ENCODE results near the gene CPNE7. TPM values are rescaled to one million over a fixed set of nuclear protein-coding genes. Genes with fewer than 3 reads are reported as not detected.

The CPNE7 gene
- polyA plus RNA-seq, 3 donors, result not detected

DNA sequence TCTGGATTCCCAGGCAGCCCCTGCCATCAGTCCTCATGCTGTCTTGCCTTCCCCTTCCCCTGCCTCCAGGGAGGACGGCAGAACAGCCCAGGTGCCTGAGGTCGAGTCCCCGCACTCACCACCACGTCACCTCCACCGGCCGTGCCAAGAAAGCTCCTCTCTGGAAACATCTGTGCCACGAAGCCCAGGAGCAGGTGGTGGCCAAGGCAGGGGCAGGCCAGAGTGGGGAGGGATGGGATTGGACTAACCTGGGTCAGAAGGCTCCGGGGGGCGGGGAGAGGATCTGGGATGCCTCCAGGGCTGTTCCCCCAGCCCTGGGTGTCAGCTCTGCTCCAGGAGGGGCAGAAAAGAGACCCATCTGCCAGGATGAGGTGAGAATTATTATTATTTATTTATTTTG is 30.4 kb downstream of the CPNE7 start:
- Mint-ChIP-seq H3K4me3 (no peak overlapping the region), H3K4me1 (peaks cover 7% of the 10 kb centered on the region), H3K9me3 (peaks cover 0 to 3% (median 0%) of the 10 kb centered on the region in 7 donors), H3K36me3 (no peaks in the 10 kb centered on the region), H3K27ac (no peak overlapping the region), H3K27me3 (ENCODE audit: low read depth in 3 of 3) (peaks cover under 1 to 20% (median 4%) of the 10 kb centered on the region in 3 donors)
- Histone ChIP-seq H3K27me3 (ENCODE audit: control insufficient read depth in 2 of 2, insufficient read depth in 2 of 2, low read length in 2 of 2) (no peaks in the 10 kb centered on the region), H3K4me1 (ENCODE audit: control insufficient read depth in 1 of 2, insufficient read depth in 2 of 2, low read length in 2 of 2) (peaks cover 0 to 8% of the 10 kb centered on the region in 2 donors), H2AFZ (ENCODE audit: insufficient read depth, low read depth, low read length, poor library complexity, severe bottlenecking) (no peak overlapping the region), H3K27ac (ENCODE audit: low read depth in 1 of 2, low read length in 2 of 2) (no peak overlapping the region), H3K9me3 (replicated peaks in 1 of 2; ENCODE audit: control insufficient read depth in 1 of 2, insufficient read depth in 1 of 2, low read length in 2 of 2) (no peaks in the 10 kb centered on the region), H3K9ac (ENCODE audit: insufficient read depth, low read length, poor library complexity, severe bottlenecking) (no peak overlapping the region), H4K20me1 (ENCODE audit: insufficient read depth, low read length) (no peaks in the 10 kb centered on the region), H3K4me3 (replicated peaks in 1 of 3; ENCODE audit: low read depth in 2 of 3, low read length in 3 of 3) (no peak overlapping the region), H3K36me3 (replicated peaks in 1 of 2; ENCODE audit: control insufficient read depth in 1 of 2, insufficient read depth in 2 of 2, low read length in 2 of 2) (no peaks in the 10 kb centered on the region), H3K4me2 (replicated peaks; ENCODE audit: extremely low read depth, low read length, poor library complexity, severe bottlenecking) (no peak overlapping the region), H3K79me2 (ENCODE audit: insufficient read depth, low read length) (no peaks in the 10 kb centered on the region)
- WGBS (ENCODE audit: insufficient coverage), result 96% methylated on average over 3 of the region's 9 CpGs
- TF ChIP-seq, protein P1, sequence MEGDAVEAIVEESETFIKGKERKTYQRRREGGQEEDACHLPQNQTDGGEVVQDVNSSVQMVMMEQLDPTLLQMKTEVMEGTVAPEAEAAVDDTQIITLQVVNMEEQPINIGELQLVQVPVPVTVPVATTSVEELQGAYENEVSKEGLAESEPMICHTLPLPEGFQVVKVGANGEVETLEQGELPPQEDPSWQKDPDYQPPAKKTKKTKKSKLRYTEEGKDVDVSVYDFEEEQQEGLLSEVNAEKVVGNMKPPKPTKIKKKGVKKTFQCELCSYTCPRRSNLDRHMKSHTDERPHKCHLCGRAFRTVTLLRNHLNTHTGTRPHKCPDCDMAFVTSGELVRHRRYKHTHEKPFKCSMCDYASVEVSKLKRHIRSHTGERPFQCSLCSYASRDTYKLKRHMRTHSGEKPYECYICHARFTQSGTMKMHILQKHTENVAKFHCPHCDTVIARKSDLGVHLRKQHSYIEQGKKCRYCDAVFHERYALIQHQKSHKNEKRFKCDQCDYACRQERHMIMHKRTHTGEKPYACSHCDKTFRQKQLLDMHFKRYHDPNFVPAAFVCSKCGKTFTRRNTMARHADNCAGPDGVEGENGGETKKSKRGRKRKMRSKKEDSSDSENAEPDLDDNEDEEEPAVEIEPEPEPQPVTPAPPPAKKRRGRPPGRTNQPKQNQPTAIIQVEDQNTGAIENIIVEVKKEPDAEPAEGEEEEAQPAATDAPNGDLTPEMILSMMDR (IDR thresholded peaks at IDR 0.05), result no peak
- DNase-seq, result no peak
- intact Hi-C loops (cut with micrococcal nuclease), result no loop called here

DNA sequence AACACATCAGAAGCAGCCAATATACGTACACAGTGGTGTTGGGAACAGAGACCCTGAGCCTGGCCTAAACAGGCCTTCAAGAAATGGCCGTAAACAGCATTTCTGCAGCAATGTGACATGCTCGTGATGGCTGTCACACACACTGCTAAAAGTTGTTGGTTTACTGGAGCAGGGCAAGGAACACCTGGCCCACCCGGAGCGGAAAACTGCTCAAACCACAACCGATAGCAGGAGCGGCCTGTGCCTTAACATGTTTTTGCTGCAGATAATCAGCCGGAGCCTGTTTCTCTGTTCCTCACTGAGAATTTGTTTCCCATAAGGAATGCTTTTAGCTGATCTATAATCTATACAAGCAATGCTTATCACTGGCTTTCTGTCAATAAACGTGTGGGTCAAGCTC is 31.9 kb downstream of the CPNE7 start:
- WGBS (ENCODE audit: insufficient coverage), result 81% methylated on average over 8 of the region's 9 CpGs

More for the DNA sequence above, 31.9 kb downstream of the CPNE7 start:
- no peak for DNase-seq
- Histone ChIP-seq H3K9ac (ENCODE audit: insufficient read depth, low read length, poor library complexity, severe bottlenecking) (no peak overlapping the region), H3K4me2 (replicated peaks; ENCODE audit: extremely low read depth, low read length, poor library complexity, severe bottlenecking) (no peak overlapping the region), H4K20me1 (ENCODE audit: insufficient read depth, low read length) (no peaks in the 10 kb centered on the region), H3K27me3 (ENCODE audit: control insufficient read depth in 2 of 2, insufficient read depth in 2 of 2, low read length in 2 of 2) (no peaks in the 10 kb centered on the region), H3K27ac (ENCODE audit: low read depth in 1 of 2, low read length in 2 of 2) (no peak overlapping the region), H3K4me1 (ENCODE audit: control insufficient read depth in 1 of 2, insufficient read depth in 2 of 2, low read length in 2 of 2) (peaks cover 0 to 4% of the 10 kb centered on the region in 2 donors), H2AFZ (ENCODE audit: insufficient read depth, low read depth, low read length, poor library complexity, severe bottlenecking) (no peak overlapping the region), H3K9me3 (replicated peaks in 1 of 2; ENCODE audit: control insufficient read depth in 1 of 2, insufficient read depth in 1 of 2, low read length in 2 of 2) (no peaks in the 10 kb centered on the region), H3K4me3 (replicated peaks in 1 of 3; ENCODE audit: low read depth in 2 of 3, low read length in 3 of 3) (no peak overlapping the region), H3K79me2 (ENCODE audit: insufficient read depth, low read length) (no peaks in the 10 kb centered on the region), H3K36me3 (replicated peaks in 1 of 2; ENCODE audit: control insufficient read depth in 1 of 2, insufficient read depth in 2 of 2, low read length in 2 of 2) (no peaks in the 10 kb centered on the region)
- intact Hi-C loops (cut with micrococcal nuclease), result no loop called here
- peaks cover 7% of the 10 kb centered on the region for H3K4me1 Mint-ChIP-seq
- TF ChIP-seq, protein P1 (IDR thresholded peaks at IDR 0.05), result no peak
- H3K9me3 Mint-ChIP-seq, result peaks cover 0 to 3% (median 0%) of the 10 kb centered on the region in 7 donors
- H3K27ac Mint-ChIP-seq, result no peak overlapping the region
- peaks cover 3 to 8% (median 7%) of the 10 kb centered on the region in 3 donors for H3K27me3 Mint-ChIP-seq (ENCODE audit: low read depth in 3 of 3)
- no peak overlapping the region for H3K4me3 Mint-ChIP-seq
- H3K36me3 Mint-ChIP-seq, result no peaks in the 10 kb centered on the region
